HG02938 (cell line): ENCODE measurements around the gene EFCC1.

Source experiments
- ATAC-seq: cut with Tn5 transposase; IDR thresholded peaks from one replicate; pipeline ENCODE4 v1.9.1; 2021; ENCODE audit warnings: mild to moderate bottlenecking, moderate library complexity; ENCODE audit not compliant: unreplicated experiment

The EFCC1 gene

GRCh38 chr3:128994581-128995546, 6.2 kb upstream of the EFCC1 start:
- ATAC-seq: no peak

- ATAC-seq: no peak
These were observed 5.4 kb upstream of the EFCC1 start for GRCh38 chr3:128995737-128996136.

- ATAC-seq: no peak
These were observed 4.9 kb upstream of the EFCC1 start for GRCh38 chr3:128996200-128996599.

- no peak for ATAC-seq
These were observed 4.4 kb upstream of the EFCC1 start for GRCh38 chr3:128996726-128997125.

GRCh38 chr3:128997486-128998133, 3.5 kb upstream of the EFCC1 start:
- ATAC-seq: no peak

- ATAC-seq: no peak
These were observed 2.5 kb upstream of the EFCC1 start for GRCh38 chr3:128998561-128998960.

- ATAC-seq: no peak
These were observed 2.0 kb upstream of the EFCC1 start for GRCh38 chr3:128999102-128999501.

- ATAC-seq: no peak
These were observed 383 bp upstream of the EFCC1 start for GRCh38 chr3:129000742-129001100.

GRCh38 chr3:129001806-129002572, 885 bp downstream of the EFCC1 start:
- no peak for ATAC-seq

- ATAC-seq: no peak
These were observed 1.8 kb downstream of the EFCC1 start for GRCh38 chr3:129002573-129003569.

GRCh38 chr3:129003578-129004112, 2.5 kb downstream of the EFCC1 start:
- ATAC-seq: no peak

- ATAC-seq: no peak
These were observed 3.7 kb downstream of the EFCC1 start for GRCh38 chr3:129004639-129005295.

- ATAC-seq: no peak
These were observed 4.6 kb downstream of the EFCC1 start for GRCh38 chr3:129005526-129006303.

GRCh38 chr3:129006864-129007263, 5.8 kb downstream of the EFCC1 start:
- ATAC-seq: no peak

GRCh38 chr3:129007792-129008191, 6.7 kb downstream of the EFCC1 start:
- ATAC-seq: no peak

GRCh38 chr3:129009266-129009665, 8.2 kb downstream of the EFCC1 start:
- ATAC-seq: no peak

- no peak for ATAC-seq
These were observed 9.3 kb downstream of the EFCC1 start for GRCh38 chr3:129010310-129010956.

GRCh38 chr3:129013491-129013891, 12.4 kb downstream of the EFCC1 start:
- no peak for ATAC-seq
